Measurements from ENCODE around the gene RAB3A. TPM values are rescaled to one million over a fixed set of nuclear protein-coding genes. Genes with fewer than 3 reads are reported as not detected.

The RAB3A gene
- total RNA-seq, 1 donor from 2014 or later = 3.1 TPM

DNA sequence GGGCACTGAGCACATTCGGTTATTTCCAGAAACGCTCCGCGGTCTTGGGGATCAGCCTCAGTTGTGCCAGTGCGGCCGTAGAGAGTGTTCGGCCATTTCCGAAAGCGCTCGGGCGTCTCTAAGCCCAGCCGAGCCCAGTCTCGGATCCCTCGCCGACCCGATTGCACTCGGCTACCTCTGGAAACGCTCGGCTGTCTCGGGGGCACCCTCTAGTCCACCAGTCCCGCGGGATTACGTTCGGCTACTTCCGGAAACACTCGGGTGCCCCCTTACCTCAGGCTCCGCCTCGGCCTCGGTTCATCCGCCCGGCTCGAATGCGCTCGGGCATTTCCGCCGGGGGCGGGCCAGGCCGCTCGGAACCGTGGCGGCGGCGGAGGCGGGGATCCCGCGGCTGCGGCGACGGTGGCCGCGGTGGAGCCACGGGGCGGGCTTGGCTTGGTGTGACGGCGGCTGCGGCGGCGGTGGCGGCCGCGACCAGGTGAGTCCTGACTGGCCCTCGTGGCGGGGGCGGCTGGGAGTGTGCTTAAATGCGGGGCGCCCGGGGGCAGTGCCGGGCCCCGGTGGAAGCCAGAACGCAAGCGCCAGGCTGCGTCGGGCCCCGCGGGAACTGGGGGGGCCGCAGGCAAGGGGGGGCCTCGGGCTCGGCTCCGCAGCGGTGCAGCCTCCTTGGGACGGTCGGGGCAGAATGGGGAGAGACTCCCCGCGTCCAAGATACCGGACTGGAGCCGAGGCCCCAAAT, 50.9 kb downstream of the RAB3A start, which contains the start of gene PIK3R2:
PIK3R2 (plus strand) TSS at position 347 of the 739 bp plus-strand sequence. CDS start 2,717 bp downstream, outside the sequence.
- H3K27ac Mint-ChIP-seq (ENCODE audit: unreplicated experiment) = peak within 1 kb of the TSS; percentile 97
- H3K9me3 Mint-ChIP-seq (ENCODE audit: unreplicated experiment) = no peaks in the 10 kb centered on the region
- H3K36me3 Mint-ChIP-seq (ENCODE audit: low read depth, unreplicated experiment) = peaks cover 5% of the 10 kb centered on the region
- H3K4me3 Mint-ChIP-seq (ENCODE audit: unreplicated experiment) = peak within 1 kb of the TSS; percentile 96
- TF ChIP-seq, protein P1, sequence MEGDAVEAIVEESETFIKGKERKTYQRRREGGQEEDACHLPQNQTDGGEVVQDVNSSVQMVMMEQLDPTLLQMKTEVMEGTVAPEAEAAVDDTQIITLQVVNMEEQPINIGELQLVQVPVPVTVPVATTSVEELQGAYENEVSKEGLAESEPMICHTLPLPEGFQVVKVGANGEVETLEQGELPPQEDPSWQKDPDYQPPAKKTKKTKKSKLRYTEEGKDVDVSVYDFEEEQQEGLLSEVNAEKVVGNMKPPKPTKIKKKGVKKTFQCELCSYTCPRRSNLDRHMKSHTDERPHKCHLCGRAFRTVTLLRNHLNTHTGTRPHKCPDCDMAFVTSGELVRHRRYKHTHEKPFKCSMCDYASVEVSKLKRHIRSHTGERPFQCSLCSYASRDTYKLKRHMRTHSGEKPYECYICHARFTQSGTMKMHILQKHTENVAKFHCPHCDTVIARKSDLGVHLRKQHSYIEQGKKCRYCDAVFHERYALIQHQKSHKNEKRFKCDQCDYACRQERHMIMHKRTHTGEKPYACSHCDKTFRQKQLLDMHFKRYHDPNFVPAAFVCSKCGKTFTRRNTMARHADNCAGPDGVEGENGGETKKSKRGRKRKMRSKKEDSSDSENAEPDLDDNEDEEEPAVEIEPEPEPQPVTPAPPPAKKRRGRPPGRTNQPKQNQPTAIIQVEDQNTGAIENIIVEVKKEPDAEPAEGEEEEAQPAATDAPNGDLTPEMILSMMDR (IDR thresholded peaks at IDR 0.05; ENCODE audit: unreplicated experiment) = no peak
- peaks cover 11% of the 10 kb centered on the region for H3K4me1 Mint-ChIP-seq (ENCODE audit: unreplicated experiment)
- peak; percentile 100 for DNase-seq (ENCODE audit: low spot score)
- peaks cover 15% of the 10 kb centered on the region for H3K27me3 Mint-ChIP-seq (ENCODE audit: unreplicated experiment)

DNA sequence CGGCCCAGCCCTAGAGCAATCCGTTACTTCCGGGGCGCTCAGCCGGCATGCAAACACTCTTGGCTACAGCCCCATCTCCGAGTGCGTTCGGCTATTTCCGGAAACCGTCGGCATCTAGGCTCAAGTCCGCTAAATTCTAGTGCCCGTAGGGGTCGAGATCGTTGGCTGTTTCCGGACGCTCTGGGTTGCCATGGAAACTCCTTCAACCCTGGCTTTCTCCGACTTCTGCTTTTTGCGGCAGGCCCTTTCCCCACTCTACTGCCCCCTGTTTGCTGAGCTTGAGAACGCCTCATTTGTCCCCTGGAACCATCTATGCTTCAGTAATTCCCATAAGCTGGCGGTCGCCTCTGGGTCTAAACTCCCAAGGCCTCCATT, 51.4 kb downstream of the RAB3A start:
- peaks cover 5% of the 10 kb centered on the region for H3K36me3 Mint-ChIP-seq (ENCODE audit: low read depth, unreplicated experiment)
- no peaks in the 10 kb centered on the region for H3K9me3 Mint-ChIP-seq (ENCODE audit: unreplicated experiment)
- H3K4me3 Mint-ChIP-seq (ENCODE audit: unreplicated experiment) = peak overlapping the region; percentile 87
- TF ChIP-seq, protein P1 (IDR thresholded peaks at IDR 0.05; ENCODE audit: unreplicated experiment) = peak; percentile 78
- H3K27ac Mint-ChIP-seq (ENCODE audit: unreplicated experiment) = peak overlapping the region; percentile 97
- peaks cover 11% of the 10 kb centered on the region for H3K4me1 Mint-ChIP-seq (ENCODE audit: unreplicated experiment)
- peaks cover 16% of the 10 kb centered on the region for H3K27me3 Mint-ChIP-seq (ENCODE audit: unreplicated experiment)
- DNase-seq (ENCODE audit: low spot score) = peak; percentile 95

DNA sequence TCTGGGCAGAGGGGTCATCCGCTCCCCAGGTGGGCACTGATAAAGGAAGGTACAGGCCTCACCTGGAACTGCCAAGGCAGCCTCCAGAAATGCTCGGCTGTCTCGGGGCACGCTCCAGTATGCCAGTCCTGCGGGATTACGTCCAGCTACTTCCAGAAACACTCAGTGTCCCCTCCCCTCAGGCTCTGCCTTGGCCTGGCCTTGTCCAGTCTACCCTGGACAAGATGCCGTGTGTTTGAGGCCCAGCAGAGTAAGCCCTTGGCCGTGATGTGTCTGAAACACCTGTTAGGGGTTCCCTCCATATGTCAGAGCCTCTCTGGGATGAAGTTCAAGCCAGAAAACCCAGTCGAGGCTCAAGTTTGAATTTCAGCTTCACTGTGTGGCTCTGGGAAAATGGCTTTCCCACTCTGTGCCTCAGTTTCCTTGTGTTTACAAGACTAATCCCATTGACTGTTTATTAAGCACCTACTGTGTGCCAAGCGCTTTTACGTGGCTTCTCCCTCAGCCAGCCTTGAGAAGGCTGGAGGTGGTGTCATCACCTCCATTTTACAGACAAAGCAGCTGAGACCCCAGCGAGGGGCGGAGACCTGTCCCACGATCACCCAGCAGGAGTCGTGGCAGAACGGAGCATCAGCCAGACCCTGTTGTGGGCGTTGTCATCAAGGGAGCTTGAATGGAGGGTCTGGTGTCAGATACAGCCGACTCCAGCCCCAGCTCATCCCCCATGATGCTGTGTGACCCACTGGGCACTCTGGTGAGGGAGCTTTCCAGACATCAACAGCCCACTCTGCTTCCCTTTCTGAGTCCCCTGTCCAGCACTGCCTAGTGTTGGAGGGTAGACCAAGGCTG, 52.8 kb downstream of the RAB3A start:
- Mint-ChIP-seq H3K27ac (ENCODE audit: unreplicated experiment) (no peak overlapping the region), H3K4me1 (ENCODE audit: unreplicated experiment) (peaks cover 11% of the 10 kb centered on the region), H3K4me3 (ENCODE audit: unreplicated experiment) (no peak overlapping the region), H3K9me3 (ENCODE audit: unreplicated experiment) (no peaks in the 10 kb centered on the region), H3K27me3 (ENCODE audit: unreplicated experiment) (peaks cover 14% of the 10 kb centered on the region), H3K36me3 (ENCODE audit: low read depth, unreplicated experiment) (no peaks in the 10 kb centered on the region)
- TF ChIP-seq, protein P1 (IDR thresholded peaks at IDR 0.05; ENCODE audit: unreplicated experiment) = no peak
- no peak for DNase-seq (ENCODE audit: low spot score)

DNA sequence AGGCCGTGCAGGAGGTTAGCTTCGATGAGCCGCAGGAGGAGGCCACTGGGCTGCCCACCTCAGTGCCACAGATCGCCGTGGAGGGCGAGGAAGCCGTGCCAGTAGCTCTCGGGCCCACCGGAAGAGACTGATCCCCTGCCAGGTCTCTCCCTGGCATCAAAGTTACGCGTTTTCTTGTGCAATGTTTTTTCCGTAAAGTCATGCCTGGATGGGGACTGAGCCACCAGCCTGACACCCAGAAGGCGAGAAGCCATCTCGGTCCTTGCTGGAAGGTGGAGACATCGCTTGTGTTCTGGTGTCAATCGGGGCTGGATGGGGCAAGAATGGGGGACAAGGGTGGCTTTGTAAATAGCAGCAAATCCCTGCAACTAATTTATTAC, 54.3 kb downstream of the RAB3A start:
- DNase-seq (ENCODE audit: low spot score) = no peak
- Mint-ChIP-seq H3K27ac (ENCODE audit: unreplicated experiment) (no peak overlapping the region), H3K4me3 (ENCODE audit: unreplicated experiment) (no peak overlapping the region), H3K9me3 (ENCODE audit: unreplicated experiment) (no peaks in the 10 kb centered on the region), H3K4me1 (ENCODE audit: unreplicated experiment) (peaks cover 11% of the 10 kb centered on the region), H3K36me3 (ENCODE audit: low read depth, unreplicated experiment) (no peaks in the 10 kb centered on the region), H3K27me3 (ENCODE audit: unreplicated experiment) (peaks cover 12% of the 10 kb centered on the region)
- TF ChIP-seq, protein P1 (IDR thresholded peaks at IDR 0.05; ENCODE audit: unreplicated experiment) = no peak
